Central memory CD8-positive, alpha-beta T cell (primary cell): ENCODE results near the gene IFI27L2.

Experiments
- ATAC-seq: fragments of 150-1000 bp; cut with Tn5 transposase; replicated peaks from 2 replicates; pipeline ENCODE4 v1.10.0; 2022; ENCODE audit warnings: mild to moderate bottlenecking, moderate FRiP score, moderate number of reproducible peaks; ENCODE audit not compliant: poor library complexity, severe bottlenecking; ENCODE audit errors: extremely low read depth
- DNase-seq, 2 donors: peaks; one replicate each; pipeline ENCODE4 v3.0.0; 2021; ENCODE audit warnings: low spot score in 2 of 2
- H3K27ac Mint-ChIP-seq: one replicate; pipeline ENCODE4 v1.8.0; 2022; ENCODE audit warnings: low read depth, mild to moderate bottlenecking, moderate library complexity, mixed read lengths
- H3K27me3 Mint-ChIP-seq: one replicate; pipeline ENCODE4 v1.8.0; 2022; ENCODE audit warnings: mixed read lengths
- H3K36me3 Mint-ChIP-seq: one replicate; pipeline ENCODE4 v1.8.0; 2022; ENCODE audit warnings: mild to moderate bottlenecking, moderate library complexity, mixed read lengths; ENCODE audit not compliant: insufficient read depth
- H3K4me1 Mint-ChIP-seq: one replicate; pipeline ENCODE4 v1.8.0; 2022; ENCODE audit warnings: mixed read lengths
- H3K4me3 Mint-ChIP-seq: one replicate; pipeline ENCODE4 v1.8.0; 2022; ENCODE audit warnings: mild to moderate bottlenecking, moderate library complexity, mixed read lengths
- H3K9me3 Mint-ChIP-seq: one replicate; pipeline ENCODE4 v1.8.0; 2022; ENCODE audit warnings: mixed read lengths

The IFI27L2 gene

DNA sequence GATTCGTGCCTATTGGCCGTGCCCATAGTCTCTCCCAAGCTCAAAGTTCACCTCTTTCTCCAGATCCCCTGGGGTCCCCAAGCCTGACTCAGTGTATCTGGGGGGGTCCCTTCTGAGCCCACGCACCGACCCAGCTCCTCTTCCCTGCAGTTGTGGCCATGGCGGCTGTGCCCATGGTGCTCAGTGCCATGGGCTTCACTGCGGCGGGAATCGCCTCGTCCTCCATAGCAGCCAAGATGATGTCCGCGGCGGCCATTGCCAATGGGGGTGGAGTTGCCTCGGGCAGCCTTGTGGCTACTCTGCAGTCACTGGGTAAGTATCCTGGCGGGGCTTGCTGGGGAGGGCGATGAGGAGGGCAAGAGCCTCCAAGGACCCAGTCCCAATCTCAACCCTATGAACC is 13.8 kb downstream of the IFI27L2 start:
- H3K27me3 Mint-ChIP-seq, result peaks cover 83% of the 10 kb centered on the region
- DNase-seq (no peak), ATAC-seq (no peak)
- H3K9me3 Mint-ChIP-seq, result peaks cover 3% of the 10 kb centered on the region
- peaks cover 5% of the 10 kb centered on the region for H3K36me3 Mint-ChIP-seq
- no peak overlapping the region for H3K4me3 Mint-ChIP-seq
- no peak overlapping the region for H3K27ac Mint-ChIP-seq
- H3K4me1 Mint-ChIP-seq, result no peaks in the 10 kb centered on the region

DNA sequence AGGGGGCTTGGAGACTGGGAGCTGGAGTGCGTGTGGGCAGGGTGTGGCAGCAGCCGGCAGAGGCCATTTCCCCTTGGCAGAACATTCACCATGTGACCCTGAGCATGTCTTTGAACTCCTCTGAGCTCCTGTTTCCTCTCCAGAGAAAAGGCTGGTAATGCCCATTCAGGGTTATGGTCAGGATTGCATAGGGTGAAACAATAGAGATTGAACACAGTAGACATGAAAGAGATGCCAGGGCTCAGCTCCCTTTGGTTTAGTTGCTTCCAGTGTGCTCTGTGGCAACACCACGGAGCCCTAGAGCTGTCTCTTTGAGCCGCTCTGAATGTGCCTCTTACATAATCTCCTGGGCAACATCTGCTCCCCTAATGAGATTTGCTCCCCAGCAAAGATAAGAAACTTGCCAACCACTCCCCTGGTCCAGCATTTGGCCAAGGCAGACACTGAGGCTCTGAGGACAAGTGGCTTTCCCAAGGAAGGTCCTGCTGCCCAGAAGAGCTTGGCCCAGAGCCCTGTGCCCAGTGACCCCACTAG is 14.3 kb downstream of the IFI27L2 start:
- no peak for ATAC-seq
- Mint-ChIP-seq H3K9me3 (no peaks in the 10 kb centered on the region), H3K4me3 (no peak overlapping the region), H3K27ac (no peak overlapping the region), H3K27me3 (peaks cover 78% of the 10 kb centered on the region), H3K4me1 (no peaks in the 10 kb centered on the region), H3K36me3 (peaks cover 5% of the 10 kb centered on the region)
- no peak for DNase-seq

DNA sequence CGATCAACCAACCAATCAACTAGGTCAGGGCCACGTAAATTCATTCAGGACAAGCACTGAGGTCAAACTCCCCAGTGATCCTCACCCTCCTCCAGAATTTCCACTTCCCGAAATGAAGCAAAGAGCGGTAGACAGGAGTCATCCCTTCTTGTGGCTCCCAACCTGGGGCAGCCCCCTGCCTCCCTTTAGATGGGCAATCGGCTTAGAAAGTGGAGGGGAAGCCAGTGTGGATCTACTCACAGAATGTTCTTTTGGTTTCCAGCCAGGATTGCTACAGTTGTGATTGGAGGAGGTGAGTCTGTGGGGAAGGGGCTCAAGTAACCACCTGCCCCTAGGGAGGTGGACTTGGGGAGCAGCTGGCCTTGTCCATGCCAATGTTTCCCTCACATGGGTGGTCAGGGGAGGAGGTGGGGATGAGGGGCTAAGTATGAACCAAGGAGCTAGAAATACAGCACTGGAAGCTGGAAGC is 14.8 kb downstream of the IFI27L2 start:
- H3K4me1 Mint-ChIP-seq, result no peaks in the 10 kb centered on the region
- peaks cover 73% of the 10 kb centered on the region for H3K27me3 Mint-ChIP-seq
- no peak overlapping the region for H3K27ac Mint-ChIP-seq
- no peak for DNase-seq
- ATAC-seq, result no peak
- no peak overlapping the region for H3K4me3 Mint-ChIP-seq
- H3K36me3 Mint-ChIP-seq, result peaks cover 5% of the 10 kb centered on the region
- H3K9me3 Mint-ChIP-seq, result no peaks in the 10 kb centered on the region

DNA sequence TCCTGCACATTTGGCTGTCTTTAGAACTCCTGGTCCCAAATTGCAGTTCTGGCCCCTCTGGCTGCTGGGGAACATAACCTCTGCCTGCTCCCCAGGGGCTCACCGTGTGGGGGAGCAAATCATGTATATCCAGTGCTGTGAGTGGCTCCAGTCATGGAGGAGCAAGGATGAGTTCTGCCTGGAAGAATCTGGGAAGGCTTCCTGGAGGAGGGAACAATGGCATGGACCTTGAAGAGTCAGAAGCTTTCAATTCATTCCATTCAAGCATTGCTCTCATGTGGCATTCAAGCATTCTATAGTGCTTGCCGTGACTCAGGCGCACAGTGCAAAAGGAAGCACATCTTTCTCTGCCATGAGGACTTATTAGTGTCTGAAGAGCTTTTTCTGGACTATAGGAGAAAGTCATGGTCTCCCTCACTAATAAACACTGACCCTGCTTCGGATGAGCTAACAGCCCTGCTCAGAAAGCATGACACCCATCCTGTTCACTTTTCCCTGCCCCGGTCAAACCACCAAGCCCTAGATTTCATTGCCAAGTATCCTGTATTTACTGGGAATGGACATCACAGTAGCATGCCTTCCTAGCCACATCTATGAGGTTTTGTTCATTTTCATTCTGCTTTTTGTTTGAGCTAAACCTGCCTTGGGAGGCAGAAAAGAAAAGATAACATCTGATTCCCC is 15.4 kb downstream of the IFI27L2 start:
- H3K4me3 Mint-ChIP-seq, result no peak overlapping the region
- H3K27ac Mint-ChIP-seq, result no peak overlapping the region
- ATAC-seq, result no peak
- peaks cover 5% of the 10 kb centered on the region for H3K36me3 Mint-ChIP-seq
- no peaks in the 10 kb centered on the region for H3K4me1 Mint-ChIP-seq
- H3K9me3 Mint-ChIP-seq, result no peaks in the 10 kb centered on the region
- DNase-seq, result no peak
- peaks cover 67% of the 10 kb centered on the region for H3K27me3 Mint-ChIP-seq

DNA sequence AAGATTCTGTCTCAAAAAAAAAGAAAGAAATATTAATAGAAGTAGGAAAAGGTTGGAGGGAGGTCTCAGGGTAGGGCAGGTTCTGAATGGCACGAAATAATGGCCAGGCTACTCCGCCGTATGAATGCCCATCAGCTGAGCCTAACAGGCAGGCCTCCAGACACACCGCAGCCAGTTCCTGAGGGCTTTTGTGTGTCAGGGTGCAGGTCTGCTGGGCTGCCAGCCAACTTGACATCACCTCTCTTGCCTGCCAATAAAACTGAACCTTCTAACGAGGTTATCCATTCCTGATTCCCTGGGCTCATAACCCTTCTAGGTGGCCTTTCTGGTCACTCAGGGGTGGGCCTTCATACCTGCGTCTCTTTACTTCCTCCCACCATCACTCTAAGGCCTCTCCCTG is 15.9 kb downstream of the IFI27L2 start:
- no peak for ATAC-seq
- Mint-ChIP-seq H3K9me3 (no peaks in the 10 kb centered on the region), H3K4me3 (no peak overlapping the region), H3K27me3 (peaks cover 67% of the 10 kb centered on the region), H3K27ac (no peak overlapping the region), H3K36me3 (peaks cover 5% of the 10 kb centered on the region), H3K4me1 (no peaks in the 10 kb centered on the region)
- DNase-seq, result no peak

DNA sequence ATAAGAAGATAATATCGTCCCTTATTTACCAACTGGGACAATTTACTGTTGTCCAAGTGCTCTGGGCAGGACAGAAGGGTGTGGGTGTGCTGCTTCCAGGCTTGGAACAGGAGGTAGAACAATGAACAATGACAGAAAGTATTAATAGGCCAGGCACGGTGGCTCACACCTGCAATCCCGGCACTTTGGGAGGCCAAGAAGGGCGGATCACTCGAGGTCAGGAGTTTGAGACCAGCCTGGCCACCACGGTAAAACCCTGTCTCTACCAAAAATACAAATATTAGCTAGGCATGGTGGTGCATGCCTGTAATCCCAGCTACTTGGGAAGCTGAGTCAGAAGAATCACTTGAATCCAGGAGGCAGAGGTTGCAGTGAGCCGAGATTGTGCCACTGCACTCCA is 16.3 kb downstream of the IFI27L2 start:
- H3K27me3 Mint-ChIP-seq, result peaks cover 64% of the 10 kb centered on the region
- H3K27ac Mint-ChIP-seq, result no peak overlapping the region

DNA sequence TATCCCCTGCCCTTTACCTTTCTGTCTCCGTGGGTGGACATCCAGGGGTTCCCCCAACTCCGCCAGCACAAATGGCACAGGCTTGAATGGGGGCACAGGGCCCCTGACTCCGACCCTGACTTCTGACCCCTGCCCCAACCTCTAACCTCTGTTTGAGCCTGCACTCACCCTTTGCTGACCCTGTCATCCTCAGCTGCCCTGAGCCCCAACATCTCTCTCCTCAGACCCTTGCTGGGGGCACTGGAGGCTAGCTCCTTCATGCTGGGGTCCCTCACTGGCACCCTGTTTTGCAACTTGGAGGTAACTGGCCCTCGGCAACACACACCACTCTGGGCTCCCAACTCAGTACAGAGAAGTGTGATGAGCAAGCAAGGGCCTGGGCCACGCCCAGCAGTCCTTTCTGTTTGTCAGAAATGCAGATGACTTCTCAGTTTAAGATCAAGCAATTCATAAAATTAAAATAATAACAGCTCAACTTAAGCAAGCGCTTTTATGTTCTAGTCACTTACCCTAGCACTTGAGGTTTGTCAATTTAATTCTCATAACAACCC is 16.8 kb downstream of the IFI27L2 start:
- DNase-seq (no peak), ATAC-seq (no peak)
- no peaks in the 10 kb centered on the region for H3K4me1 Mint-ChIP-seq
- H3K4me3 Mint-ChIP-seq, result no peak overlapping the region
- H3K9me3 Mint-ChIP-seq, result no peaks in the 10 kb centered on the region
- peaks cover 5% of the 10 kb centered on the region for H3K36me3 Mint-ChIP-seq
- H3K27me3 Mint-ChIP-seq, result peaks cover 59% of the 10 kb centered on the region
- H3K27ac Mint-ChIP-seq, result peak overlapping the region; percentile 22

More for the DNA sequence above, 16.3 kb downstream of the IFI27L2 start:
- no peak for ATAC-seq
- H3K4me1 Mint-ChIP-seq, result no peaks in the 10 kb centered on the region
- peaks cover 5% of the 10 kb centered on the region for H3K36me3 Mint-ChIP-seq
- no peak overlapping the region for H3K4me3 Mint-ChIP-seq
- no peak for DNase-seq
- no peaks in the 10 kb centered on the region for H3K9me3 Mint-ChIP-seq

DNA sequence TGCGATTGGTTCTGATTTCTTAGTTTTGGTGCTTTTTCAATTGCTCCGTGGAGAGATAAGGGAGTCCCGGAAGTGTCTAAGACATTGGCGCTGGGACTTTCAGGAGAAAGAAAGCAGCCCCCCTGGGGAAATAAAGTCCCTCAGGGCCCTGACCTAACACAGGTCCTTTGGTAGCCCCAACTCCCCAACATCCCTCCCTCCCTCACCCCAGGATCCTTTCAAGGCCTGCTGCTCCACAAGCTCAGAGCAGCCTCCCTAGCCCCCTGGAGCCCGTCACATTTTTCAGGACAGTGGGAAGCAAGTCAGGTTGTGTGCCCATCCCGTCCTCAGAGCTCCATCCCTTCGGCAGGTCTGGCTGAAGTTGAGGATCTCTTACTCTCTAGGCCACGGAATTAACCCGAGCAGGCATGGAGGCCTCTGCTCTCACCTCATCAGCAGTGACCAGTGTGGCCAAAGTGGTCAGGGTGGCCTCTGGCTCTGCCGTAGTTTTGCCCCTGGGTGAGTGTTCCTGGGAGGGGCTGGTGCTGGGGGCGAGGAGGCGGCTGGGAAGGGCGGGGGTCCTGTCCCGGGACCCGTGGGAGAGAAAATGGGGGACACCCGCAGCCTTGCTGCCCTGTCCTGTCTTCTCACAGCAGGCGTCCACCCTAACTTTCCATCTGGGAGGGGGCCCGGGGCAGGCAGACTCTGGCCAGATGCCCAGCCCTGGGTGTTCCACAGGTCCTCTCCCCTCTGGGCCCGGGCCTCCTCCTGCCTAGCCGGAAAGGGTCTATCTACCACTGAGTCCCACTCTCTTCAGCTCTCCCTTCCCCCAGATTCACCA is 17.9 kb downstream of the IFI27L2 start:
- peaks cover 48% of the 10 kb centered on the region for H3K27me3 Mint-ChIP-seq
- no peaks in the 10 kb centered on the region for H3K4me1 Mint-ChIP-seq
- peaks cover 5% of the 10 kb centered on the region for H3K36me3 Mint-ChIP-seq
- ATAC-seq, result no peak
- H3K9me3 Mint-ChIP-seq, result no peaks in the 10 kb centered on the region
- no peak for DNase-seq
- H3K4me3 Mint-ChIP-seq, result no peak overlapping the region
- no peak overlapping the region for H3K27ac Mint-ChIP-seq

DNA sequence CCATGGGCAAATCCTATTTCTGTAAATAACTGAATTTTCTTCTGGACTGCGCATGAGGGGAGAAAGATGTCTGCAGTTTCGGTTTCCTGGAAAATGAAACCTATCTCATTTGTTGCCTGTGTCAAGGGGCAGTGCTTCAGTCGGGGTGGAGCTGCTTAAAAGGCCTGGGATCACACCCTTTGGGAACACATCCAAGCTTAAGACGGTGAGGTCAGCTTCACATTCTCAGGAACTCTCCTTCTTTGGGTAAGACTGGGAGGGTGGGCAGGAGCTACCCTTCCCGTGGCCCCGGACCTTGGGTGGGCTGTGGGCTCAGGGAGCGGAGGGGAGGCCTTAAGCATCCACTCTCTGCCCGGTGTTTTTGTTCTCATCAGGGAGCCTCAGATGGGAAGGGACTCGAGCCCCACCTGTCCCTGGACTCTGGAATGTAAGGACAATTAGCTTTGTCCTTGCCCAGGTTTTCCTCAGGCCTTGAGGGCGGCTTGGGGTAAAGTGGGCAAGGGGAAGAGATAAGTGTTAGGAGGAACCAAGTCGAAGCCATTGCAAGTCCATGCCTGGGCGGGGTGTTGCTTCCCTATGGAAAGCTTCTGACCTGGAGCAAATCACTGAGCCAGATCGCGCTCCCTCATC is 18.7 kb downstream of the IFI27L2 start, which contains the start of gene IFI27:
IFI27 (plus strand) TSS at position 185 of the 630 bp plus-strand sequence.
- Mint-ChIP-seq H3K4me1 (no peaks in the 10 kb centered on the region), H3K27me3 (peaks cover 40% of the 10 kb centered on the region), H3K9me3 (no peaks in the 10 kb centered on the region), H3K36me3 (peaks cover 5% of the 10 kb centered on the region), H3K4me3 (no peak within 1 kb of the TSS), H3K27ac (peak within 1 kb of the TSS; percentile 33)
- DNase-seq (no peak), ATAC-seq (no peak)

DNA sequence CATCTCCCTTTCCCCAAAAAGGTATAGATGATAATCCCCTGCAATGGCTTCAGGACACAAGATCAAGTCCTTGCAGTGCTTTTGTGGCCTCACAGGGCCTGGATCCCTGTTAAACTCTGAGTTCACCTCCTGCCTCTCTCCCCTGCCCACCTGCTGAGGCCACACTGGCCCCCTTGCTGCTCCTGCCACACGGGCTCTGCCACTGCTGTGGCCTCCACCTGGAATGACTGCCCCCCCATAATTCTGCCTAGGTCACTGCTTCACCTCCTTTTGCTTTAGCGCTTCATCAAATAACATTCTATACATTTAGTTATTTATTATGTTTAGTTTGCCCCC is 19.5 kb downstream of the IFI27L2 start:
- ATAC-seq, result no peak
- peak overlapping the region; percentile 33 for H3K27ac Mint-ChIP-seq

DNA sequence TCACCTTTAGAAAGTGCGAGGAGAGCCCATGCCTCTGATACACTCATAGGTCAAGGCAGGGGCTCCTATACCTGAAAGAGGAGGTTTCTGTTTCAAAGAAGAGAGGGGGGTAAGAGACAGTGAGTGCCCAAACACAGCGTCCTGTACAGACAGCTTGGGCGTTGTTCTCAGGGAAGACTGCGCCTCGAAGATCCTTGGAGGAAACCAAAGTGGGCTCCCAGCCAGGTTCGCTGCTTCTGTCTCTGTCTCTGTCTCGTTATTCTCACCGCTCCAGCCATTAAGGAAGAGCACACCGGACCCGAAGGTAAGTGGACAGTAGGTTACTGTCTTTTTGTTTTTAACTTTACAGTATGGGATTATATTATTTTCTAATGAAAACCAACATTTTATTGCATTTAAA is 24.7 kb downstream of the IFI27L2 start:
- Mint-ChIP-seq H3K9me3 (no peaks in the 10 kb centered on the region), H3K27me3 (no peaks in the 10 kb centered on the region), H3K4me3 (no peak overlapping the region), H3K27ac (no peak overlapping the region), H3K36me3 (no peaks in the 10 kb centered on the region), H3K4me1 (no peaks in the 10 kb centered on the region)
- no peak for ATAC-seq
- no peak for DNase-seq

More for the DNA sequence above, 19.5 kb downstream of the IFI27L2 start:
- Mint-ChIP-seq H3K9me3 (no peaks in the 10 kb centered on the region), H3K4me1 (no peaks in the 10 kb centered on the region), H3K4me3 (no peak overlapping the region), H3K27me3 (peaks cover 32% of the 10 kb centered on the region), H3K36me3 (peaks cover 4% of the 10 kb centered on the region)
- no peak for DNase-seq

DNA sequence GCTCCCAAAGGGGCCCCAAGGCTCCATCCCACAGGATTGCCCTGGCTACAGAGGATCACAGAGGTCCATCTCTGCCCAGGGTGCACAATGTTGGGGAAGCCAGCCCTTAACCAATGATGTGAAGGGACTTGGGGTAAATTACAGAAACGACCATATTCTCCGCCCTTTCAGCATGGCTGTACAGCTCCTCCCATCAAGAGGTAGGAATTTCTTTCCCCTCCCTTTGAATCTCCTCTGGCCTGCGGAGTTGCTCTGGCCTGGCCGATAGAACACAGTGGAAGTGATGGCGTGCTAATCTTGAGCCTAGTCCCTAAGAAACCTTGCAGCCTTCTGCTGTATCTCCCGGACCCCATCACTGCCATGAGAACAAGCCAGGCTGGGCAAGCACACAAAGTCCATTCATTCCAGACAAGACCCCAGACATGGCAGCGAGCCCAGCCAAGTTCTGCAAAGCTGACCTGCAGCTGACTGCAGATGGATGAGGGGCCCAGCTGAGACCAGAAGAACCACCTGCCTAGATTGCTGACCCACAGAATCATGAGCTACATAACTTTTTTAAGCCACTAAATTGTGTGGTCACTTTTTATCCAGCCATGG is 25.8 kb downstream of the IFI27L2 start:
- H3K4me3 Mint-ChIP-seq, result no peak overlapping the region
- no peaks in the 10 kb centered on the region for H3K9me3 Mint-ChIP-seq
- H3K27ac Mint-ChIP-seq, result no peak overlapping the region
- no peaks in the 10 kb centered on the region for H3K4me1 Mint-ChIP-seq
- DNase-seq (no peak), ATAC-seq (no peak)
- no peaks in the 10 kb centered on the region for H3K36me3 Mint-ChIP-seq
- no peaks in the 10 kb centered on the region for H3K27me3 Mint-ChIP-seq
